ENCODE measurements around the gene KDM4C.
A peak's percentile ranks its signal among the peaks of the same experiment; 100 is the strongest.
"Not testable (repeated sequence)": the region's sequence is repeated elsewhere in the genome, so short reads cannot be mapped to it uniquely, and the experiment has no call there.

KDM4C gene

GRCh38 chr9:6757456-6758247 lies at the start of gene KDM4C:
Gene KDM4C (plus strand): TSS chr9:6757973. CDS start chr9:6792989, 35,016 bp downstream.
- Mint-ChIP-seq H3K4me3 (peak within 1 kb of the TSS; percentile 94), H3K9me3 (no peaks in the 10 kb centered on the region), H3K36me3 (ENCODE audit: low read depth) (peaks cover 8% of the 10 kb centered on the region), H3K4me1 (ENCODE audit: low read depth) (peaks cover 17% of the 10 kb centered on the region), H3K27ac (peak within 1 kb of the TSS; percentile 100), H3K27me3 (ENCODE audit: low read depth) (no peaks in the 10 kb centered on the region)

GRCh38 chr9:6708732-6709131 lies 49.0 kb upstream of the KDM4C start:
- Mint-ChIP-seq H3K27me3 (ENCODE audit: low read depth) (no peaks in the 10 kb centered on the region), H3K4me1 (ENCODE audit: low read depth) (peaks cover 6% of the 10 kb centered on the region), H3K9me3 (peaks cover 4% of the 10 kb centered on the region), H3K4me3 (no peak overlapping the region), H3K27ac (no peak overlapping the region), H3K36me3 (ENCODE audit: low read depth) (no peaks in the 10 kb centered on the region)

GRCh38 chr9:6711403-6711802 lies 46.4 kb upstream of the KDM4C start:
- peaks cover 1% of the 10 kb centered on the region for H3K36me3 Mint-ChIP-seq (ENCODE audit: low read depth)
- no peaks in the 10 kb centered on the region for H3K27me3 Mint-ChIP-seq (ENCODE audit: low read depth)
- H3K4me3 Mint-ChIP-seq, result no peak overlapping the region
- peaks cover 4% of the 10 kb centered on the region for H3K9me3 Mint-ChIP-seq
- peaks cover 3% of the 10 kb centered on the region for H3K4me1 Mint-ChIP-seq (ENCODE audit: low read depth)
- no peak overlapping the region for H3K27ac Mint-ChIP-seq

- Mint-ChIP-seq H3K9me3 (peaks cover 4% of the 10 kb centered on the region), H3K27ac (no peak overlapping the region), H3K4me3 (no peak overlapping the region), H3K4me1 (ENCODE audit: low read depth) (peaks cover 4% of the 10 kb centered on the region), H3K27me3 (ENCODE audit: low read depth) (no peaks in the 10 kb centered on the region), H3K36me3 (ENCODE audit: low read depth) (peaks cover 2% of the 10 kb centered on the region)
Measured at GRCh38 chr9:6712041-6712440, 45.7 kb upstream of the KDM4C start.

GRCh38 chr9:6714176-6714575 lies 43.6 kb upstream of the KDM4C start:
- Mint-ChIP-seq H3K27ac (no peak overlapping the region), H3K4me3 (no peak overlapping the region), H3K9me3 (no peaks in the 10 kb centered on the region), H3K36me3 (ENCODE audit: low read depth) (peaks cover 2% of the 10 kb centered on the region), H3K4me1 (ENCODE audit: low read depth) (peaks cover 4% of the 10 kb centered on the region), H3K27me3 (ENCODE audit: low read depth) (no peaks in the 10 kb centered on the region)

GRCh38 chr9:6715153-6715754 lies 42.5 kb upstream of the KDM4C start:
- not testable (repeated sequence) for H3K4me1 Mint-ChIP-seq (ENCODE audit: low read depth); H3K27me3 Mint-ChIP-seq (ENCODE audit: low read depth); H3K36me3 Mint-ChIP-seq (ENCODE audit: low read depth); H3K27ac Mint-ChIP-seq; H3K9me3 Mint-ChIP-seq
- peak overlapping the region; percentile 79 for H3K4me3 Mint-ChIP-seq

GRCh38 chr9:6715755-6716643 lies 41.8 kb upstream of the KDM4C start:
- Mint-ChIP-seq H3K9me3 (no peaks in the 10 kb centered on the region), H3K27me3 (ENCODE audit: low read depth) (no peaks in the 10 kb centered on the region), H3K36me3 (ENCODE audit: low read depth) (peaks cover 2% of the 10 kb centered on the region), H3K4me1 (ENCODE audit: low read depth) (peaks cover 4% of the 10 kb centered on the region), H3K4me3 (peak overlapping the region; percentile 79), H3K27ac (peak overlapping the region; percentile 81)

- Mint-ChIP-seq H3K4me1 (ENCODE audit: low read depth) (peaks cover 4% of the 10 kb centered on the region), H3K27ac (peak overlapping the region; percentile 81), H3K9me3 (no peaks in the 10 kb centered on the region), H3K4me3 (peak overlapping the region; percentile 79), H3K27me3 (ENCODE audit: low read depth) (no peaks in the 10 kb centered on the region), H3K36me3 (ENCODE audit: low read depth) (peaks cover 2% of the 10 kb centered on the region)
Measured at GRCh38 chr9:6716766-6717165, 41.0 kb upstream of the KDM4C start.

- Mint-ChIP-seq H3K4me1 (ENCODE audit: low read depth) (no peaks in the 10 kb centered on the region), H3K27ac (no peak overlapping the region), H3K27me3 (ENCODE audit: low read depth) (no peaks in the 10 kb centered on the region), H3K4me3 (no peak overlapping the region), H3K36me3 (ENCODE audit: low read depth) (no peaks in the 10 kb centered on the region), H3K9me3 (no peaks in the 10 kb centered on the region)
Measured at GRCh38 chr9:6723881-6724420, 33.8 kb upstream of the KDM4C start.

GRCh38 chr9:6733257-6733656 lies 24.5 kb upstream of the KDM4C start:
- H3K9me3 Mint-ChIP-seq, result no peaks in the 10 kb centered on the region
- no peak overlapping the region for H3K4me3 Mint-ChIP-seq
- H3K27ac Mint-ChIP-seq, result no peak overlapping the region
- H3K4me1 Mint-ChIP-seq (ENCODE audit: low read depth), result no peaks in the 10 kb centered on the region
- H3K27me3 Mint-ChIP-seq (ENCODE audit: low read depth), result no peaks in the 10 kb centered on the region
- no peaks in the 10 kb centered on the region for H3K36me3 Mint-ChIP-seq (ENCODE audit: low read depth)

- no peaks in the 10 kb centered on the region for H3K4me1 Mint-ChIP-seq (ENCODE audit: low read depth)
- H3K9me3 Mint-ChIP-seq, result no peaks in the 10 kb centered on the region
- no peaks in the 10 kb centered on the region for H3K27me3 Mint-ChIP-seq (ENCODE audit: low read depth)
- no peak overlapping the region for H3K27ac Mint-ChIP-seq
- no peak overlapping the region for H3K4me3 Mint-ChIP-seq
- no peaks in the 10 kb centered on the region for H3K36me3 Mint-ChIP-seq (ENCODE audit: low read depth)
Measured at GRCh38 chr9:6733831-6734230, 23.9 kb upstream of the KDM4C start.

GRCh38 chr9:6735422-6735821 lies 22.4 kb upstream of the KDM4C start:
- no peak overlapping the region for H3K27ac Mint-ChIP-seq
- no peaks in the 10 kb centered on the region for H3K4me1 Mint-ChIP-seq (ENCODE audit: low read depth)
- no peak overlapping the region for H3K4me3 Mint-ChIP-seq
- H3K27me3 Mint-ChIP-seq (ENCODE audit: low read depth), result no peaks in the 10 kb centered on the region
- H3K9me3 Mint-ChIP-seq, result no peaks in the 10 kb centered on the region
- no peaks in the 10 kb centered on the region for H3K36me3 Mint-ChIP-seq (ENCODE audit: low read depth)

- Mint-ChIP-seq H3K4me1 (ENCODE audit: low read depth) (no peaks in the 10 kb centered on the region), H3K27me3 (ENCODE audit: low read depth) (no peaks in the 10 kb centered on the region), H3K4me3 (no peak overlapping the region), H3K36me3 (ENCODE audit: low read depth) (no peaks in the 10 kb centered on the region), H3K27ac (no peak overlapping the region), H3K9me3 (no peaks in the 10 kb centered on the region)
Measured at GRCh38 chr9:6739218-6739617, 18.6 kb upstream of the KDM4C start.

- H3K27ac Mint-ChIP-seq, H3K9me3 Mint-ChIP-seq: not testable (repeated sequence)
Measured at GRCh38 chr9:6748861-6749260, 8.9 kb upstream of the KDM4C start.

More at GRCh38 chr9:6748861-6749260, 8.9 kb upstream of the KDM4C start:
- not testable (repeated sequence) for H3K4me1 Mint-ChIP-seq (ENCODE audit: low read depth); H3K4me3 Mint-ChIP-seq; H3K27me3 Mint-ChIP-seq (ENCODE audit: low read depth); H3K36me3 Mint-ChIP-seq (ENCODE audit: low read depth)
